Activated naive CD4-positive, alpha-beta T cell treated with anti-CD3 and anti-CD28 coated beads for 36 hours (primary cell): ENCODE results near the gene LRRC30. TPM values are rescaled to one million over a fixed set of nuclear protein-coding genes. Genes with fewer than 3 reads are reported as not detected.

Experiments used
- total RNA-seq, 2 experiments: library from RNA; stranded (reverse); gene quantifications; one replicate each; pipeline ENCODE4 v1.2.3, GENCODE V29; 2021

The LRRC30 gene
- total RNA-seq, 2 experiments from 2014 or later: not detected

Other genes with a start within 250 kb of the LRRC30 start
- gene LAMA1, start 113.3 kb upstream of the LRRC30 start, total RNA-seq: not detected